Putamen (tissue), 1 donor: ENCODE data around the gene SAMD4B.

Source experiments
- DNase-seq: peaks from one replicate; pipeline ENCODE4 v3.0.0-alpha.2; 2016; ENCODE audit warnings: low spot score

The SAMD4B gene

DNA sequence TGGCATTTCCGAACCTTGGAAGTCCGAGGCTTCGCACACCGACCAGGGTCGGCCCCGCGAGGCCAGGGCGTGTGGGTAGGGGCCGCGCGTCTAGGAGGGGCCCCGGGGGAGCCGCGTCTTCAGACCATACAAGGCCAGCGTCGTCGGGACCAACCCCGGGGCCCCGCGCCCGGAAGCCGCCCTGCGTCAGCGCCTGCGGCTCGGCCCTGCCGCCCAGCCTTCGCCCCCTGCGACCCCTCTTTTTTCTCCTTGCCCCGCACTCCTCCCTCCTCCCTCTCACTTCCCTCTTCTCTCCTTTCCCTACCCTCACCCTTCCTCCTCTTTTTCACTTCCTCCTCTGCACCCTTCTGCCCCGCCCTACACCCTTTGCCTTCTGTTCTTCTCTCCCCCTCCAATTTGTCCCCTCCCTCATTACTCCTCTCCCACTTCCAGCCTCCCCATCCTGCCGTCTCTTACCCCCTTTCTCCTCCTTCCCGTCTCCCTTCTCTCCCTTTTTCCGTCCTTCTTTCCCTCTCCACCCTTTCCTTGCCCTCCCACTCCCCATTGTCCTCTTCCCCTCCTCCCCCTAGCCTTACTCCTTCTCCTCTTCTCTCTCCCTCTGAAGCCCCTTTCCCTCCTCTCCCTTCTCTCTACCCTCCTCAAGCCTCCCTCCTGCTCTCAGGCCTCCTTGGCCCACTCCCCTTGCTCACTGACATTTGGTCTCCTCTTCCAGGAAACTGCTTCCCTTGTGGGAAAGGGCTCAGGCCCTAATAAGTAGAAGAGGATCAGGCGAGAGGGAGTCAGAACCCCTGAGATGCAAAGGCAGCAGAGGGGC lies 68.0 kb downstream of the SAMD4B start:
- DNase-seq = no peak

DNA sequence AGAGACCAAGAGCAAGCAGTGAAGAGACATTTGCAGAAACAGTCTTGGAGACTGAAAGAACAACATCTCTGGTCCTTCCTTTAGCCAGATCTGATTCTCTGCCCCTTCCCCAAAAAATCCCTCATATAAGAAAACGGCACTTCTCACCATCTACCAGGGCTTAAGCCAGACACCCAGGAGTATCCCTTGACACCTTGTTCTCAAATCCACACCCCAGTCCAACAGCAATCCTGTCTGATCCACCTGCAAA lies 68.5 kb downstream of the SAMD4B start:
- no peak for DNase-seq

DNA sequence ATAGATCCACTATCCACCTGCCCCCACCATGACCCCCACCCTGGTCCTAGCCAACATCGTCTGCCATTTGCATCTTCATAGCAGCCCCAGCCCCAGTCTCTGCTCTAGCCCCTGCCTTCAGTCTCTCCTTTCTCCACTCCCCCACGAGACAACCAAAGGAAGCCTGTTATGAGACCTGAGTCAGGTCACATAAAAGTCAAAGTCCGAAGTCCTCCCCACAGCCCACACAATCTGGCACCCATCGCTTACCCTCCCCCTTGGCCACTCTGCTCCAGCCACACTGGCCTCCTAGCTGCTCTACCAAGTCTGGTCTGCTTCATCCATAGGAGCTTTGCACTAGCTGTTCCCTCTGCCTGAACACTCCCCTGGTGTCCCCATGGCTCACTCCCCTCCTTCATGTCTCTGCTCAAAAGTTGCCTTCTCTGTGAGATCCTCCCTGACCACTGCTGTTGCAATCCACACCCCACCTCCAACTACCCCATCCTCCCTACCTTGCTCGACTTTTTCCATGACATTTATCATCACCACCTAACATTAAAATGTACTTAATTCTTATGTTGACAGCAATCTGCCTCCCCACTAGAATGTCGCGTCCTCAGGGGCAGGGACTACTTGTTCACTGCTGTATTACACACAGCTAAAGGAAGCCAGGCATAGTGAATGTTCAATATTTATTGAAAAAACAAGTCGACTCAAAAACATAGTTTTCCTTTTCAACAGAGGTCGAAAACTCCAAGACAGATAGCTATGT lies 69.0 kb downstream of the SAMD4B start:
- no peak for DNase-seq

- DNase-seq = peak; percentile 85
Observed at GRCh38 chr19:39411832-39412099, 69.5 kb downstream of the SAMD4B start.

DNA sequence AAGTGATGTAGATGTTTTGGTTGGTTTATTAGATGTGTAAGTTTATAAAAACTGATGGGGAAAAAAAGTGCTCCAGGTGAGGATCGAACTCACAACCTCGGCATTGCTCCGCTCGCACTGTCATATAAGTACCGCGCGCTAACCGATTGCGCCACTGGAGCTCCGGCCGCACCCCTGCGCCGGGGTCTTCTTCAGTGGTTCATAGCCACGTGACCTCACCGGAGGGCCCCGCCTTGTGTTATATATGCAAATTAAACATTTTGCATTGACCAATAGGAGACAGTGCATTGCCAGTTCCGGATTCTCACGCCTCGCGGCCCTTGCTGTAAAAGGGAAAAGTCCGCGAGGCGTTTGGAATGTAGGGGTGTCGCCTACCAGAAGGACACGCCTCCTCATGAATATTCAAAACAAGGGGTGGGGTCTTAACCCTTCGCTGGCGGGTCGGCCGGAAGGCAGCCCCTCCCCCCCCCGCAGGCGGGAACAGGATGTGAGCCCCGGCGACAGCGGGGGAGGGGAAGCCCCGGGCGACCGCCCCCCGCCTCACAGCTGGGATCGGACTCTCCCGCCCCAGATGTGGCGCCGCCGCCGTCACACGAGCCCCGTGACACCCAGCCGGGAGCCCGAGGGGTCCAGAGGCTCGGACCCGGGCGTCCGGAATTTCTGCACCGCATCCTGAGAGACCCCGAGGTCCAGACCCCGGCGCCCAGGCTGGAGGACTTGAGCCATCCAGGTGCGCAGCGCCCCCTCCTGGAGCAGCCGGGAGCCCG lies 70.1 kb downstream of the SAMD4B start, which contains the start of gene PLEKHG2:
TSS of gene PLEKHG2 (plus strand) at position 570 of the 767 bp plus-strand sequence. CDS start 1,418 bp downstream, outside the sequence.
- DNase-seq = peak; percentile 97

DNA sequence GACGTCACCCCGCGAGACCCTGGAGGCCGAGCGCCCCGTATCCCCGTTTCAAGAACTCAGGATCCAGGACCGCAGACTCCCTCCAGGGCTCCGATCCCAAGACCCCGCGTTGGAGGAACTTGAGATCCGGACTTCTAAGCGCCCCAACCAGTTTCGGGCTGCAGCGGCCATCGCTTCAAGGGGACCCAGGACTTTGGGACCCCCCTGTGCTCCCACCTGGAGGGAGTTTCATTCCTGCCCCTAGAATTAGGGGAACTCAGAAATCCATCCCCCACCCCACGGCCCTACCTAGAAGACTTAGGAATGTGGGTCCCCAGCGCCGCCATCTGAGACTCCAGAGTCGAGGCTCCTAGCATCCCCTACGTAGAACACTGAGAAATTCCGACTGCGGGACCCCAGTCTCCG lies 70.6 kb downstream of the SAMD4B start:
- DNase-seq = no peak

DNA sequence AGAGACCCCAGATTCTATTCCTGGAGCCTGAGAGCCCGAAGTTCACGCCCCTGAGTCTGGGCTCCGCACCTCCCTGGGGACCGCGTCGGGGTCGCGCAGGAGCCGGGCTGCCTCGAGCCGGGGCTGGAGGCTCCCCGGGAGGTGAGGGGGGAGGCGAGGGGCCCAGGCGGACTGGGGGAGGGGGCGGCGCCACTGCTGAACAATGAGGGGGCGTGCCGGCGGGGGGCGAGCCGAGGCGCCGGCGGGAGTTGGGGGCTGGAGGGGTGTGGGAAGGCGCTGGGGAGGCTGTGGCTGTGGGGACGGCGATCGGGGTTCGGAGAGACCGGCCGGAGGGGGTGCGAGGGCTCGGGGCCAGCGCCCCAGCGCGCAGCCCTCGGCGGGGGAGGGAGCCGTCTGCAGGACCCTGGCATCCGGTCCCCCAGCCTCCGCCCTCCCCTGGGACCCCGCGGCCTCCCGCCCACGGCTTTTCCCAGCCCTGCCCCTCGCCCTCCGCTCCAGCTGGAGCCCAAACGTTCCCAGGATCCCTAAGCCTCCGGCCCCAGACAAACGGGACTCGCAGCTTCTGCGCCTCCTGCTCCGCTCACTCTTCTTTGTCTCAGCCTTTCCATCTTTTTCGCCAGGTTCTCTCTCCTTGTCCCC lies 71.2 kb downstream of the SAMD4B start:
- no peak for DNase-seq

DNA sequence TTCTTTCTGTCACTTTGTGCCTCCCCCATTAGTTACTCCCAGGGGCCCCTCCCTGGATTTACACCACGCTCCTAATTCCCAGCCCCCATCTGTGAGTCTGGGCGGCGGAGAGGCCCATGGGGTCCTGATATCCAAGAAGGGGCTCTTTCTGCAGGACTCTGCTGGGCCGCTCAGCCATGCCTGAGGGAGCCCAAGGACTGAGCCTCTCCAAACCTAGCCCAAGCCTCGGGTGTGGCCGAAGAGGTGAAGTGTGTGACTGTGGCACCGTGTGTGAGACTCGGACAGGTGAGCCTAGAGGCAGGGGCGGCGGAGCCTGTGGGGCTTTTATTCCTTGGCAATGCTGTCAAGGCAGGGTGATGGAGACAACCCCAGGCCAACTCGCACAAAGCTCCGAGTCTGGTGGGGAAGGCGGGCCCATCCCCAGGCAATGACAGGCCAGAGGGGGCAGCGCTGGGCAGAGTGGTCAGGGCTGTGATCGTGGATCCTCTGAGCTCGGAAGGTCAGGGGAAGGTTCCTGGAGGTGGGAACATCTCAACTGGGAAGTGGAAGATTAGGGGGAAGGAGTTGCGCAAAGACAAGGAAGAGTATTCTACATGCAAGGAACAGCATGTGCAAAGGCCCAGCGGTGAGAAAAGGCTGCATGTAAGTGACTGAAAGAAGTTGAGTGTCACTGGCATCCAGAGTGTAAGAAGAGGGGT lies 71.8 kb downstream of the SAMD4B start:
- DNase-seq = no peak

DNA sequence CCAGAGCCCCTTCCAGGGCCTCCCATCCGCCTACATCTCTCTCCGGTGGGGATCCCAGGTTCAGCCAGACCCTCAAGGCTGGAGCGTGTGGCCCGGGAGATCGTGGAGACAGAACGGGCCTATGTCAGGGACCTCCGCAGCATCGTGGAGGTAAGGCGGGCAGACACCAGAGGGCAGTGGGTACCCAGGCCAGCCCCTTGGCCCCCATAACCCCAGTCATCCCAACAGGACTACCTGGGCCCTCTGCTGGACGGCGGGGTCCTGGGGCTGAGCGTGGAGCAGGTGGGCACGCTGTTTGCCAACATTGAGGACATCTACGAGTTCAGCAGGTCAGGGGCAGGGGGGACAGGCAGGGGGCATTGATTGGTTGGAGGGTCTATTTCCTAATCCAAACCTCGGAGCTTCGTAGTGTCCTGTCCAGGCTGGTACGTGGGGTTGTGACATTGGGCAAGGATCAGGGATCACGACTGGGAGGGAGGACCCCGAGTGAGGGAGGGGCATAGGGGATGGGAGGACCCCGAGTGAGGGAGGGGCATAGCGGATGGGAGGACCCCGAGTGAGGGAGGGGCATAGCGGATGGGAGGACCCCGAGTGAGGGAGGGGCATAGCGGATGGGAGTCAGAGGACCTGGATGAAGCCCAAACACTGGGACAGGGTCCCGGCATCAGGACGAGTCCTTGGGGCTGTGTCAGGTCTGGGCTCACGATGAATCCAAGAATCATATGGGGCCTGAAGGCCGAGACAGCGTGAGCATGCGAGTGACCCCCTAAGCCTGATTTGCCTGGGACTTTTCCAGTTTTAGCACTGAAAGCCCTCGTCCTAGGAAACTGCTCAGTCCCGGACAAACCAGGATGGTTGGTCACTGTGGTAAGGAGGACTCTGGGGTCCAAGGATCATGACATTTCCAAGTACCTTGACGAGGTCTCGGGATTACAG lies 73.2 kb downstream of the SAMD4B start:
- no peak for DNase-seq

- DNase-seq = no peak
Observed at GRCh38 chr19:39416152-39417120, 74.2 kb downstream of the SAMD4B start.

DNA sequence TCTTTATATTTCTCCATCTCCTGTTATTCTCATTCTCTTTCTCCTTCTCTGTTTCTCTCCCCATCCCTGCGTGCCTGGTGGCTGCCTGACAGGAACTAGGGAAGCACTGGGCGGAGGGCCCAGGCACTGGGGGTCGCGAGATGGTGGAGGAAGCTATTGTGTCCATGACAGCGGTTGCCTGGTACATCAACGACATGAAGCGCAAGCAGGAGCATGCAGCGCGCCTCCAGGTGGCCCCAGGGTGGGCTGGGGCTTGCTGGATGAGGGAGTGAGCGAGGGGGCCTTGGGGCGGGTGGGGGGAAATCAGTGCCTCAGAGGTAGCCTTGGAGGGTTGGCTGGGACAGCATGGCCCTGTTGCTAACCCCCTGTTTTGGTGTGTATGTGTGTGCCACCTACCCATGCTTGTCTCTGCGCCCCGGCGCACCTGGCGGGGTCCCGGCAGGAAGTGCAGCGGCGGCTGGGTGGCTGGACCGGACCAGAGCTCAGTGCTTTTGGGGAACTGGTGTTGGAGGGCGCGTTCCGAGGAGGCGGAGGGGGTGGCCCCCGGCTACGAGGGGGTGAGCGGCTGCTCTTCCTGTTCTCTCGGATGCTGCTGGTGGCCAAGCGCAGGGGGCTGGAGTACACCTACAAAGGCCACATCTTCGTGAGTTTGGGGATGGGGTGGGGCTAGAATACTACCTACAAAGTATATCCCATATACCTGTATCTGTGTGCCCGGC lies 75.4 kb downstream of the SAMD4B start:
- no peak for DNase-seq

DNA sequence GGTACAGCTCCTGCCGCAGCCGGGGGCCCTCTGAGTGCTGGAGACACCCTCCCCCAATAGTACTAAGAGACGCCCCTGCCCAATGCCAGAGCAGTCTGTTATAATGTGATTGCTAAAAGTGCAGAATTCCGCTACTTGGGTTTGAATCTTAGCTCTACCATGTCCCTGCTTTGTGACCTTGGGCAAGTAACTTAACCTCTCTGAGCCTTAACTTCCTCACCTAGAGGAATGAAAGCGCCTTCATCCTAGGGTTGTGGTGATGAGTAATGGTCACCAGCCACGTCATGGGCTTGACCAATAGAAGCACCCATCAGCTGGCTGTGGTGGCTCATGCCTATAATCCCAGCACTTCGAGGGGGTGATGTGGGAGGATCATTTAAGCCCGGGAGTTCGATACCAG lies 76.8 kb downstream of the SAMD4B start:
- DNase-seq = no peak

DNA sequence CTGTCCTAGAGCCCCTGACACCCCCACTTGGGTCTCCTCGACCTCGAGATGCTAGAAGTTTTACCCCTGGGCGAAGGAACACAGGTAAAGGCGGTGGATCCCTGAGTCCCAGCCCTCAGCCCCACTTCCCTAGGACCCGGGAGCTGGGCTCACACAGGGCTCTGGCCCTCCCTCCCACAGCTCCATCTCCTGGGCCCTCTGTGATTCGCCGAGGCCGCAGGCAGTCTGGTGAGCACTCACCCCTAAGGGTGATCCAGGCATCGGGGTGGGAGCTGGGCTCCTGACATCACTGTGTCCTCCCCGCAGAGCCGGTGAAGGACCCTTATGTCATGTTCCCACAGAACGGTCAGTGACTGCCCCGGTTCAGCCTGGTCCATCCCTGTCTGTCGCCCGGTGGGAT lies 78.5 kb downstream of the SAMD4B start:
- no peak for DNase-seq

DNA sequence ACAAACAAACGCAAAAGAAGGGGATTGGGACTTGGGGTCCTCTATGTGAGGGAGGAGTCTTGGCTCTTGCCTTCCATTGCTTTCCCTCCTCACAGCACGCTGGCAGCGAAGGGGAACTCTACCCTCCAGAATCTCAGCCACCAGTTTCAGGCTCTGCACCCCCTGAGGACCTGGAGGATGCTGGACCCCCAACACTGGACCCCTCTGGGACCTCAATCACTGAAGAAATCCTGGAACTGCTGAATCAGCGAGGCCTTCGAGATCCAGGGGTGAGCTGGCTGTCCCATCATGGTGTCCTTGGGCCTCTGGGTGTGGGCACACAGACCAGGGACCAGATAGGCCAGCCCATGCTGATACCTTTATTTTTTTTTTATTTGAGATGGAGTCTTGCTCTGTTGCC lies 79.8 kb downstream of the SAMD4B start:
- DNase-seq = no peak

- no peak for DNase-seq
Observed at GRCh38 chr19:39423258-39424086, 81.3 kb downstream of the SAMD4B start.

DNA sequence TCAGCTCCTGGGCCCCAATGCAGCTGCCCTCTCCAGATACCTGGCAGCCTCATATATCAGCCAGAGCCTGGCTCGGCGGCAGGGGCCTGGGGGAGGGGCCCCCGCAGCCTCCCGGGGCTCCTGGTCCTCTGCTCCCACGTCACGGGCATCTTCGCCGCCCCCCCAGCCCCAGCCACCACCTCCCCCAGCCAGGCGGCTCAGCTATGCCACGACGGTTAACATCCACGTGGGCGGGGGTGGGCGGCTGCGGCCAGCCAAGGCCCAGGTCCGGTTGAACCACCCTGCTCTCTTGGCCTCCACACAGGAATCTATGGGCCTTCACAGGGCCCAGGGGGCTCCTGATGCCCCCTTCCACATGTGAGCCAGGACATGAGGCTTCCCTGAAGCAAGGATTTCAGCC lies 82.7 kb downstream of the SAMD4B start:
- no peak for DNase-seq

DNA sequence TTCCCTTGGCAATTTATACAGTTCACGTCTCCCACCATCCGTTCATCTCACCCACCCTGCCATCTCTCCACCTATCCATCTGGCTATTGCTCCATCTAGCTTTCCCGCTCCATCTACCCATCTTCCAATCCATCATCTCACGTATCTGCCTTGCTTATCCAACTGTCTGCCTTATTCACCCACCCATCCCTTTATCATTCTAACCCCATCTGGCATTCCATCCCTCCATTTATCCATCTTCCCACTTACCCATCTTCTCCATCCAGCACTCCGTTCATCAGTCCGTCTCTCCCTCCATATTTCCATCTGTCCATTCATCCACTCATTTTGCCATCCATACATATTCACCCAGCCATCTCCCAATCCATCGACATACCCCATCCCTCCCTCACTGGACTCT lies 83.5 kb downstream of the SAMD4B start:
- DNase-seq = no peak

- no peak for DNase-seq
Observed at GRCh38 chr19:39426170-39426569, 83.9 kb downstream of the SAMD4B start.
